Activated naive CD8-positive, alpha-beta T cell (primary cell): Measurements from ENCODE around the gene CALML4.
"Not testable (repeated sequence)": the region's sequence is repeated elsewhere in the genome, so short reads cannot be mapped to it uniquely, and the experiment has no call there.

Source experiments
- H3K27ac Mint-ChIP-seq: one replicate; pipeline ENCODE4 v1.8.0; 2021; ENCODE audit warnings: mixed read lengths
- H3K27me3 Mint-ChIP-seq: one replicate; pipeline ENCODE4 v1.8.0; 2021; ENCODE audit warnings: mixed read lengths
- H3K36me3 Mint-ChIP-seq: one replicate; pipeline ENCODE4 v1.8.0; 2021; ENCODE audit warnings: mixed read lengths
- H3K4me1 Mint-ChIP-seq: one replicate; pipeline ENCODE4 v1.8.0; 2021; ENCODE audit warnings: low read depth, mixed read lengths
- H3K4me3 Mint-ChIP-seq: one replicate; pipeline ENCODE4 v1.8.0; 2021; ENCODE audit warnings: mild to moderate bottlenecking, mixed read lengths
- H3K9me3 Mint-ChIP-seq: one replicate; pipeline ENCODE4 v1.8.0; 2021; ENCODE audit warnings: low read depth, mixed read lengths

The CALML4 gene

GRCh38 chr15:68192804-68193486 is 12.2 kb downstream of the CALML4 start:
- Mint-ChIP-seq H3K36me3 (peaks cover 5% of the 10 kb centered on the region), H3K4me1 (no peaks in the 10 kb centered on the region), H3K9me3 (no peaks in the 10 kb centered on the region), H3K27ac (peak overlapping the region; percentile 28), H3K4me3 (no peak overlapping the region), H3K27me3 (no peaks in the 10 kb centered on the region)

GRCh38 chr15:68192117-68192516 is 13.0 kb downstream of the CALML4 start:
- peaks cover 8% of the 10 kb centered on the region for H3K36me3 Mint-ChIP-seq
- H3K27ac Mint-ChIP-seq = no peak overlapping the region
- H3K9me3 Mint-ChIP-seq = no peaks in the 10 kb centered on the region
- no peaks in the 10 kb centered on the region for H3K27me3 Mint-ChIP-seq
- H3K4me1 Mint-ChIP-seq = peaks cover 2% of the 10 kb centered on the region
- H3K4me3 Mint-ChIP-seq = no peak overlapping the region

GRCh38 chr15:68191555-68191954 is 13.6 kb downstream of the CALML4 start:
- Mint-ChIP-seq H3K36me3 (peaks cover 8% of the 10 kb centered on the region), H3K27me3 (no peaks in the 10 kb centered on the region), H3K4me1 (peaks cover 2% of the 10 kb centered on the region), H3K4me3 (no peak overlapping the region), H3K27ac (no peak overlapping the region), H3K9me3 (no peaks in the 10 kb centered on the region)

- Mint-ChIP-seq H3K27me3 (no peaks in the 10 kb centered on the region), H3K27ac (no peak overlapping the region), H3K36me3 (peaks cover 11% of the 10 kb centered on the region), H3K4me3 (no peak overlapping the region), H3K9me3 (no peaks in the 10 kb centered on the region), H3K4me1 (peaks cover 2% of the 10 kb centered on the region)
These were observed 15.1 kb downstream of the CALML4 start for GRCh38 chr15:68190048-68190447.

- peaks cover 16% of the 10 kb centered on the region for H3K36me3 Mint-ChIP-seq
These were observed 16.5 kb downstream of the CALML4 start for GRCh38 chr15:68188647-68189046.

GRCh38 chr15:68187559-68187958 is 17.6 kb downstream of the CALML4 start:
- Mint-ChIP-seq H3K9me3 (no peaks in the 10 kb centered on the region), H3K27me3 (no peaks in the 10 kb centered on the region), H3K27ac (peak overlapping the region; percentile 46), H3K4me3 (no peak overlapping the region), H3K4me1 (peaks cover 2% of the 10 kb centered on the region), H3K36me3 (peaks cover 17% of the 10 kb centered on the region)

More at GRCh38 chr15:68188647-68189046, 16.5 kb downstream of the CALML4 start:
- Mint-ChIP-seq H3K4me3 (no peak overlapping the region), H3K27ac (peak overlapping the region; percentile 12), H3K4me1 (peaks cover 2% of the 10 kb centered on the region), H3K9me3 (no peaks in the 10 kb centered on the region), H3K27me3 (no peaks in the 10 kb centered on the region)

- Mint-ChIP-seq H3K4me1 (peaks cover 2% of the 10 kb centered on the region), H3K27ac (peak overlapping the region; percentile 46), H3K27me3 (no peaks in the 10 kb centered on the region), H3K36me3 (peaks cover 17% of the 10 kb centered on the region), H3K9me3 (no peaks in the 10 kb centered on the region), H3K4me3 (no peak overlapping the region)
These were observed 18.3 kb downstream of the CALML4 start for GRCh38 chr15:68186671-68187397.

GRCh38 chr15:68184616-68185480 is 20.3 kb downstream of the CALML4 start:
- peaks cover 17% of the 10 kb centered on the region for H3K36me3 Mint-ChIP-seq
- peaks cover 2% of the 10 kb centered on the region for H3K4me1 Mint-ChIP-seq
- H3K9me3 Mint-ChIP-seq = no peaks in the 10 kb centered on the region
- no peak overlapping the region for H3K4me3 Mint-ChIP-seq
- H3K27ac Mint-ChIP-seq = peak overlapping the region; percentile 61
- H3K27me3 Mint-ChIP-seq = no peaks in the 10 kb centered on the region

- H3K36me3 Mint-ChIP-seq = peaks cover 17% of the 10 kb centered on the region
- peaks cover 2% of the 10 kb centered on the region for H3K4me1 Mint-ChIP-seq
- H3K9me3 Mint-ChIP-seq = no peaks in the 10 kb centered on the region
- no peak overlapping the region for H3K4me3 Mint-ChIP-seq
- H3K27me3 Mint-ChIP-seq = no peaks in the 10 kb centered on the region
- H3K27ac Mint-ChIP-seq = peak overlapping the region; percentile 34
These were observed 21.4 kb downstream of the CALML4 start for GRCh38 chr15:68183616-68184315.

GRCh38 chr15:68177742-68178141 is 27.4 kb downstream of the CALML4 start:
- Mint-ChIP-seq H3K4me1 (peaks cover 9% of the 10 kb centered on the region), H3K36me3 (peaks cover 3% of the 10 kb centered on the region), H3K27ac (peak overlapping the region; percentile 47), H3K9me3 (no peaks in the 10 kb centered on the region), H3K27me3 (no peaks in the 10 kb centered on the region), H3K4me3 (no peak overlapping the region)

- H3K4me3 Mint-ChIP-seq = no peak overlapping the region
- H3K4me1 Mint-ChIP-seq = peaks cover 9% of the 10 kb centered on the region
- H3K36me3 Mint-ChIP-seq = peaks cover 3% of the 10 kb centered on the region
- H3K27me3 Mint-ChIP-seq = no peaks in the 10 kb centered on the region
- H3K27ac Mint-ChIP-seq = peak overlapping the region; percentile 47
- H3K9me3 Mint-ChIP-seq = no peaks in the 10 kb centered on the region
These were observed 28.5 kb downstream of the CALML4 start for GRCh38 chr15:68176601-68177000.

- Mint-ChIP-seq H3K9me3 (no peaks in the 10 kb centered on the region), H3K36me3 (peaks cover 5% of the 10 kb centered on the region), H3K4me1 (peaks cover 9% of the 10 kb centered on the region), H3K27me3 (no peaks in the 10 kb centered on the region), H3K27ac (no peak overlapping the region), H3K4me3 (no peak overlapping the region)
These were observed 29.6 kb downstream of the CALML4 start for GRCh38 chr15:68175526-68175925.

- peaks cover 9% of the 10 kb centered on the region for H3K4me1 Mint-ChIP-seq
- H3K27ac Mint-ChIP-seq = no peak overlapping the region
- H3K27me3 Mint-ChIP-seq = no peaks in the 10 kb centered on the region
- H3K9me3 Mint-ChIP-seq = no peaks in the 10 kb centered on the region
- peaks cover 5% of the 10 kb centered on the region for H3K36me3 Mint-ChIP-seq
- no peak overlapping the region for H3K4me3 Mint-ChIP-seq
These were observed 32.0 kb downstream of the CALML4 start for GRCh38 chr15:68173119-68173518.

- H3K9me3 Mint-ChIP-seq, H3K27ac Mint-ChIP-seq, H3K36me3 Mint-ChIP-seq, H3K4me3 Mint-ChIP-seq, H3K27me3 Mint-ChIP-seq, H3K4me1 Mint-ChIP-seq: not testable (repeated sequence)
These were observed 33.1 kb downstream of the CALML4 start for GRCh38 chr15:68172037-68172436.
